ENCODE data around the gene TRIM67.

The TRIM67 gene

DNA sequence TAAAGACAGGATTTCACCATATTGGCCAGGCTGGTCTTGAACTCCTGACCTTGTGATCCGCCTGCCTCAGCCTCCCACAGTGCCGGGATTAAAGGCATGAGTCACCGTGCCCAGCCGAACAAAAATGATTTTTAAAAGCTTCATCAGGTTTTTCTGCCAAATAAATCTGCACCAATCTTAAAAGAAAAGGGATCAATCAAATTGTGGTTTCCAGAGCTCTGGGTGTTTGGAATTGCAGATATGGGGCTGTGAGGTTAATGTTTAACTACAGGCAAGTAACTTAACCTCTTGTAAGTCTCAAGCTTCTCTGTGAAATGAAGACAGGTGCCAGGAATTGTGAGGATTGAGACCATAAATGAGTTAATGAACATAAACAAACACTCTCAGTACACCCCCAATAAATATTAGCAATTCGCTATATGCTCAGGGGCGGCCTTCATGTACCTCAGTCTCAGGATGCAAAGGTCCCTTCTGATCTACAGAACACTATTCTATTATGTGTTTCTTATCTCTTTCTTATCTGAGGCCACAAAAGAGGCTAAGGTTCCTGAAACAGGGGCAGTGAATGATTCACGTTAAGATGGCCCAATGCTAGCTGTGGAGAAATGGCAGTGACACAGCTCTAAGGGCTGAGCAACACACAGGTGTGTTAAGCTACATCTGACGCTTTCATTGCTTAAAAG is 72.0 kb downstream of the TRIM67 start:
- no peak for DNase-seq (ENCODE audit: low spot score)

DNA sequence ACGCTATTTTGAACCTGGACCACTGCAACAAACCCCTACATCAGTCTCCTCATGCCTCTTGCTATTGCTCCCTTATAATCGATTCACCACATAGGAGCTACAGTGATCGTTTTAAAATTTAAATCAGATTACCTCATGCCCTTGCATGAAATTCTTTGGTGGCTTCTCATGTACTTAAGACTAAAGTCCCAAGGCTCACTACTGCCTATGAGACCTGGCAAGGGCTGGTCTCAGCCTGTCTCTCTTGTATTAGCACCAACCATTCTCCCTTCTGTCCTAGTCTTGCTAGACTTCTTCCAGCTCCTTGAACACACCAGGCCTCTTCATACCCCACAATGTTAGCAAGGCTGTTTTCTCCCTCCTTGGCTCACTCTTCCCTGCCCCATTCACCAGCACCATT is 72.6 kb downstream of the TRIM67 start:
- DNase-seq (ENCODE audit: low spot score), result no peak

DNA sequence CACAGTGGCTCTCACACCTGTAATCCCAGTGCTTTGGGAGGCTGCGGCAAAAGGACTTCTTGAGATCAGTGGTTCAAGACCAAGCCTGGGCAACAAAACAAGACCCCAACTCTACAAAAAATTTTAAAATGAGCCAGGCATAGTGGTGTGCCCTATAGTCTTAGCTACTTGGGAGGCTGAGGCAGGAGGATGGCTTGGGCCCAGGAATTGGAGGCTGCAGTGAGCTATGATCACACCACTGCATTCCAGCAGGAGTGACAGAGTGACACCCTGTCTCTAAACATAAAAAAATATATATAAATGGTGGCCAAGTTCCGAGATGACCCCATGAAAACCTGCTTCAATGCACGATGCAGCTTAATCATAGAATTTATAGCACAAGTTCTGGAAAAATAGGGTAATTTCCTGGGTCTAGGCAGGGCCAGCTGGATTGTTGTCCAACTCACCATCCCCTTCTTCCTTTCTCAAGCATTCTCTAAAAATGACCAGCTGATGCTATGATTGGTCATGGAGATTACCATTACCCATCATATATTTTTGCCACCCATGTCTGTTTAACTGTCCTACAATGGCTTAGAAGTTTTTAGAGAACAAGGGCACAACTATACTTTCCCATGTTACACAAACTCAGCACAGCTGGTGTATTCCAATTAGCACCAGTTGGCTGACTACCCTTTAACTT is 73.8 kb downstream of the TRIM67 start:
- DNase-seq (ENCODE audit: low spot score), result no peak

DNA sequence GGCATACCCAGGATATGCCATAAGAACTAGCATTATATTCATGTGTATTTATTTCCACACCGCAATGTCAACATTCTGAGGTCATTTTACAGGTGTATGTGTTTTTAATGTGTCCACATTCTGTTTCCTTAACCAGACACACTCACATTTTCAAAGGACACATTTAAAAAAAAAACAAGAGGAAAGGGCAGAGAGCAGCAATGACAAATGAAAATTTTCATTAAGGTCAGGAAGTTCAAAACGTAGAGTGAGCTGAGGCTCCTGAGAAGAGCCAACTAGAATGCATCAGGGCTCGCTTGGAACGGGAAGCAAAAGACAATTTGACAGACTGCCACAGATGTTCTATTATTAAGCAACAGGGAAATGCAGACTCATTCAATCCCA is 74.3 kb downstream of the TRIM67 start:
- DNase-seq (ENCODE audit: low spot score), result no peak

DNA sequence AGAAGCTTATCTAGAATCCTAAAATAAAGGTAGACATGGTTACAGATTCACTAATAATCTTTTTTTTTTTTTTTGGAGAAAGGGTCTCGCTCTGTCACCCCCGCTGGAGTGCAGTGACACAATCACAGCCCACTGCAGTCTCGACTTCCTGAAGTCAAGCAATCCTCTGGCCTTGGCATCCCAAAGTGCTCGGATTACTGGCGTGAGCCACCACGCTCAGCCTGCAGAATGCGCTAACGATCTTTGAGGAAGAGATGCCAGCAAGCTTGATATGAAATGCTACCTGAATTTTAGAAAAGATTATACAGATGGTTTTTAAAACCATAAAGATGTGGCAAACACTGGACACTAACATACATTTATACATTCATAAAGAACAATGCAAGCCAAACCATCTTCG is 75.1 kb downstream of the TRIM67 start:
- no peak for DNase-seq (ENCODE audit: low spot score)

DNA sequence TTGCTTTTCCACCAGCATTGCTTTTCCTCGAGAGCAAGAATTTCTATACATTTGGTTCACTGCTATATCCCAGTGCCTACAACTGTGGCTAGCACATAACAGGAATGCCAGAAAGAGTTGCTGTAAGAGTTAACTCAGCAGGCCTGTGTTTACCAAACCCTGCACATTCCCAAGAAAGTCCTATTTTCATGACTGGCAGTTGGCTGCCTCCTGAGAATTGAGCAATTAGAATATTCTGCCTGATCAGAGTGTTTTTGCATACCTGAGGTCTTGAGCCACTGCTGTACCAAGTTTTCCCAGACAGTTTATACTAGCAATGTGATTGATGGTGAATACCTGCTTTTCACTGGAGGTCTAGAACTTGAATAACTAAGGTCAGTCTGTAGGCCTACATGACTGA is 76.4 kb downstream of the TRIM67 start:
- no peak for DNase-seq (ENCODE audit: low spot score)

DNA sequence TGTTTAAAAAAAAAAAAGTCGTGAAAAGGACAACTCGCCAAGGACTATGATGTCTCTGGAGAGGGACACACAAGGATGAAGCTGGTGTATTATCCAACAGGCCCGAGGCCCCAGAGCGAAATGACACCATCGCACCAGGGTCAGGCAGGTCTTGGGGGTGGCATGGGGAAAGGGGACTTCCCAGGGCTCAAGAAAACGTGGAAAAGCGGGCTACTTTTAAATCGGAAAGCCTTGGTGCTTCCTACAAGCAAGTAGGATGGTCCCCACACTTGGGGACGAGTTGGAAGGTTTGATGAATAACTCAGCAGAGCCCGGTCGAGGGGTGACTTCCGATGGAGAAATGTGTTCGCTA is 78.6 kb downstream of the TRIM67 start:
- DNase-seq (ENCODE audit: low spot score), result no peak

DNA sequence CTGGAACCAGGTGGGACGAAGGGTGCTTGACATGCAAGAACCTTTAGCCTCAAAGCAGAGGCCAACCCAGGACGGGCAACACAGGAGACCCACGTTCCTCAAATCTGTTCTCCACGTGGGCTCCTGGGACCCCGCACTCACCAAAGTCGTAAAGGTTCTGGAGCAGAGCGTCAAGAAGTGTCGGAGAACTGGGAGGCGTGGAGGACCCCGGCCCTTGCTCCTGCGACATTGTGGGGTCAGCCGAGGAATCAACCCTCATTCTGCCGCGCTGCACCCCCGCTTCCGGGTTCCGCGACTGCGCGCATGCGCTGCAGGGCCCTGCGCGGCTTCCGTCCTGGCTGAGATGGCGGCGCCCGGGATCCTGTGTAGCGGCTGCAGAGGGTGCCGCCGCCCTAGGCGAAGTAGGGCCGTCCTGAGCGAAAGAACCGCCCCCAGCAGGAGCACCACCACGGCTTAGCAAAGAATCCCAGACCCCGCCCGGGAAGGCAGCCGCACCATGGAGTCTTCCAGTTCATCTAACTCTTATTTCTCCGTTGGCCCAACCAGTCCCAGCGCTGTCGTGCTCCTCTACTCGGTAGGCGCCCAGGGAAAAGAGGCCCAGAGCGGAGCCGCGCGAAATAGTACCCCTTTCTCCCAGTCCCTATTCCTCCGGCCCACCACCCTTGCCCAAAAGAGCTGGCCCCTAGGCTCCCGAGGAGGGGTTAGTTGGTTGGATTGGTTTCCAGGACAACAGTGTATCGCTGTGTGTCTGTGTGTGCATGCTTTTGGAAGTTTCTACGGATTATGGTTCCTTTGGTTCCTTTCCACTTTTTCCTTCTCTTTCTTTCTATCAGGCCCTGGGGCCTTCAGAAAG is 79.3 kb downstream of the TRIM67 start, which contains the start of gene GNPAT:
GNPAT (plus strand) TSS at position 330 of the 853 bp plus-strand sequence; CDS start at position 497, 167 bp downstream.
- DNase-seq (ENCODE audit: low spot score), result peak; percentile 90

DNA sequence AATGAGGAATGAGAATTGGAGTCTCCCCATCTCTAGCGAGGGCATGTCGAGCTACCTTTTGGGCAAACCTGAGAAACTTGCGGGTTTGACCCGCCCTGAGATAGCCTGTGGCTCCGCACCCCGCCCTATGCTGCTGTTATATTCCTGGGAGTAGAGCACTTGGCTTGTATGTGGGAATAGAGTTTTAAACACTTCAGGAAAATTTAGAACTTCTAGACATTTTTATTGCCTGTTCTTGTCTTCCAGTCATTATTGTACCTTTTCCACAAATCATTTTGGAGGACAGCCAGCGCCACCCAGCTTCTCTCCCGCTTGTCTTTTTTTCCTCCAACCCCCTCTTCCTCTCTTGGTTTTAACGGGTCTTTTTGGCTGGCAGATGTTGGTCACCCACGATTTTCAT is 79.9 kb downstream of the TRIM67 start:
- DNase-seq (ENCODE audit: low spot score), result no peak

DNA sequence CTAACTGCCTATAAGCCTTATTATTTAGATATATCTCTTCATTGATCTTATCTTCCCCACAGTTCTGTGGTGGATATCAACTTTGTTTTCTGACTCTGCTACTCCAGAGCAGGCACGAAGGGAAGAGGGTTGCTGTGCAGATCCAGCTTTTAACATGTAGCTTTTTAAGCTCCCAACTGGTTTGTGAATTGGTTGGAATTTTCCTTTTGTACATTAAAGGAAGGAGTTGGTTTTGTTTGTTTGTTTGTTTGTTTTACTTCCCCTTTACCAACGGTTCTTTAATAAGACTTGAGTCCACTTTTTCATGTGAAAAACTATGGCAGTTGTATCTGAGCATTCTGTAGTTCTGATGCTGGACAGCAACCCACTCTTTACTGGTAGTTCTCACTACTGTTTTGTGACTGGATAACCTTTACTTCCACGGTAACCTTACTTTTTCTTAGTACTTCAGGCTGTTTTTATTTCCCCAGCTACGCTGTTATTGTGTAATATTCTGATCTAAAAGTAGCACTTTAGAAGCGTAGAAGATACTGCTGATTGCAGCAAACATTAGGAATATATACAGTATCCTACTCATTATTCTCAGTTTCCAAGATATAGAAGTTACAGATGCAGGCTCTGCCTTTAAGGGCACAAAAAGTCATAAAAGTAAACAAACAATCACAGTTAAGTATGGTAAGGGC is 80.8 kb downstream of the TRIM67 start:
- peak; percentile 17 for DNase-seq (ENCODE audit: low spot score)

DNA sequence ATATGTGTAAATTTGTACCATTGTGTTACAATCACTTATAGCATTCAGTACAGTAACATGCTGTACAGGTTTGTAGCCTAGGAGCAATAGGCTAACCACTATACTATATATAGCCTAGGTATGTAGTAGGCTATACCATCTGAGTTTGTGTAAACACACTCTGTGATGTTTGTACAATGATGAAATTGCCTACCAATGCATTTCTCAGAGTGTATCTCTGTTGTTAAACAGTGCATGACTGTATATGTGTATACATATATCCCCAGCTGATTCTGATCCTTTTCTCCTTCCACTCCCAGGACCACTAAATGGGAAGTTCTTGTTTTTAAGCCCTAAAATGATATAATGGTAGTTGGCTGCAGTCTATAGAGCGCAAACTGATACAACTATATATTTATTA is 86.9 kb downstream of the TRIM67 start:
- DNase-seq (ENCODE audit: low spot score), result no peak

DNA sequence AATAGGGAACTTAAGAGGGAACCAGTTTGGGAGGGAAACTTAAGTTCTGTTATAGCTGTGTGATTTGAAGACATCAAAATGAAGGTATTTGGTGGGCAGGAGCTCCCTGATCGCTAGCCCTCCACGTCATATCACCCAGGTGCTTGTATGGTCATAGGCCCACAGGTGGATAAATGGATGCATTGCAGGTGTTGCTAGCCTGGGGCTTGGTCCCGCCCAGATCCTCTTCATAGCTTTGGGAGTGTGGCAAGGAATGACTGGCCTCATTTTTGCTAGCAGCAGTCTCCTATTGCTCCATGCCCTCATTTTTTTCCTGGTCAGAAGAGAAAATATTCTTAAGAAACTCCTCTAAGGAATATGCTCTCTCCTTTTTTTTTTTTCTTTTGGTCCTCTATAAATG is 90.5 kb downstream of the TRIM67 start:
- no peak for DNase-seq (ENCODE audit: low spot score)

DNA sequence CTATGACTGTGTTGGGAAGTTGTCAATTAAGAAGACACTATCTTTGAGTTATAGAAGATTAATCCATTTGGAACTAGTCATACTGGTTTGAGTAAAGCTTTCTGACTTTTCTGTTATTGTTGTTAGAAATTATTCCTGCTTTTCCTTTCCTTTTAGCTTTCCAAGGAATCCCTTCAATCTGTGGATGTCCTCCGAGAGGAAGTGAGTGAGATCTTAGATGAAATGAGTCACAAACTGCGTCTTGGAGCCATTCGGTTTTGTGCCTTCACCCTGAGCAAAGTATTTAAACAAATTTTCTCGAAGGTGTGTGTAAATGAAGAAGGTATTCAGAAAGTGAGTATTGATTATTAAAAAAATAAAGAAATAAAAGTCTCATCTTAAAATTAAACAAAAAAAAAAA is 98.5 kb downstream of the TRIM67 start:
- no peak for DNase-seq (ENCODE audit: low spot score)

DNA sequence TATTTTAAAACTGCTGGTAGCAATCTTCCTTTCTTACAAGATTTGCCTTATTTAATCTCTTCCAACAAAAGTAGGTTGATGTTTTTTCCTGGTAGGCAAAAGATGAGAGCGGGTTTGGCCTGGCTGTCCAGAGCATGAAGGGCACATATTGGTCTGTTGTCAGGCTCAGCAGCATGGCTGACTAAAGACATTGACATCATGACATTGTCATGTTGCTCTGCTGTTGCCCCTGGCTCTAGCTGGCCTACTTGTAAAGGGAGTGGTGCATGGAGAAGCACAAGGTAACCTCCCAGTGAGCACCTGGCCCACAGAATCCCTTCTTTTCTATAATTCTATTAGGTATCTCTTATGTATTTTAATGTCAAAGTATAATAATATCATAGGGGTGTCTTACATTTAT is 102.8 kb downstream of the TRIM67 start:
- no peak for DNase-seq (ENCODE audit: low spot score)

DNA sequence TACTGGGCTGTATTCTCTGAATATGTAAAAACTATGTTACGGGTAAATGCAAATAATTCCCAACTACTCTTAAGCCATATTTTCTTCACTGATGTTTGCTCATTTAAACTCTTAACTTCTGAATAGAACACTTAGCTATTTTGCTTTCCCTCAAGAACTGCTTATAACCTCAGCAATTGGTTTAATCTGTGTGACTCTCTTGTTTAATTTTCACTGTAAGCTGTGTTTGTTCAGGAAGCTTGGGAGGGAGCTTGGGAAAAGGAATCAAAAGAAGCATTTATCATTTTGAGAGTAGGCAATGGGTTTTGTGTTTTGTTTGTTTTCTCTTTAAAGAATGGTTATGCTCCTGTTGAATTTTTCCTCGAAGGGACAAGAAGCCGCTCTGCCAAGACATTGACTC is 103.5 kb downstream of the TRIM67 start:
- DNase-seq (ENCODE audit: low spot score), result no peak

DNA sequence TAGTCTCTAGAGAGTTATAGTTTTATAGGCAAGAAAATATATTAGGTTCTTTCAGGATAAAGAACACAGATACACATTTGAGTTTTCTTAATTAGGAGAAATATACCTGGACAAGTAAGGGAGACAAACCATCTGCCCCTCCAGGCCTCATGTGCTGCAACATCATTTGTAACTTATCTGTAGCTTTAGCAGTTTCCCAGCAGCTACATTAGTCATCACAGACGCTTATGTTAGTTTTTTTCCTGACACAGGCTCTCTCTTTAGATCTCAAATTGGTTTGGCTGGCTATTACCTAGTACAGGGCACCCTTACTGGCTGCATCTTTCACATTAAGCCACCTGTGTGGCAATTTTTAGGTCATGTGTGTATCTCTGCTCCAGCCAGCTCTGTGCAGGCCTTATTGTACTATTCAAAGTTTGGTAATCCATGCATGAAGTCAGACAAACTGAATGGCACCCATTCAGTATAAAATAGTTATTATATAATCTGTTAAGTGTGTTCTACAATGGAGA is 105.0 kb downstream of the TRIM67 start:
- DNase-seq (ENCODE audit: low spot score), result no peak
